Karpas-422 (cell line): ENCODE measurements around the gene LNPEP. TPM values are rescaled to one million over a fixed set of nuclear protein-coding genes. Genes with fewer than 3 reads are reported as not detected.

ENCODE experiments used
- DNase-seq: peaks from one replicate; pipeline ENCODE4 v3.0.0-alpha.2; 2015
- H2AFZ ChIP-seq: fragments of 200-600 bp; sonication (generic); 2 replicates; pipeline ENCODE4 v1.6.1; 2014; ENCODE audit warnings: antibody characterized with exemption, low read length, mixed read lengths
- H3K27ac ChIP-seq: fragments of 200-600 bp; sonication (generic); 2 replicates; pipeline ENCODE4 v1.5.1; 2014; ENCODE audit warnings: mild to moderate bottlenecking, low read length, moderate library complexity
- H3K27me3 ChIP-seq: fragments of 200-600 bp; sonication (generic); 2 replicates; pipeline ENCODE4 v1.6.1; 2014; ENCODE audit warnings: low read length, mixed read lengths
- H3K36me3 ChIP-seq: fragments of 200-600 bp; sonication (generic); 2 replicates; pipeline ENCODE4 v1.6.1; 2014; ENCODE audit warnings: low read length, mixed read lengths; ENCODE audit not compliant: insufficient read depth
- H3K4me1 ChIP-seq: fragments of 200-600 bp; sonication (generic); 2 replicates; pipeline ENCODE4 v1.6.1; 2014; ENCODE audit warnings: mild to moderate bottlenecking, low read length, mixed read lengths
- H3K4me2 ChIP-seq: fragments of 200-600 bp; sonication (generic); 2 replicates; pipeline ENCODE4 v1.6.1; 2014; ENCODE audit warnings: low read length, low read depth, mild to moderate bottlenecking; ENCODE audit not compliant: poor library complexity, severe bottlenecking
- H3K4me3 ChIP-seq: fragments of 200-600 bp; sonication (generic); 2 replicates; pipeline ENCODE4 v1.5.1; 2014; ENCODE audit warnings: mild to moderate bottlenecking, antibody characterized with exemption, low read length, mixed read lengths
- H3K79me2 ChIP-seq: fragments of 200-600 bp; sonication (generic); 2 replicates; pipeline ENCODE4 v1.6.1; 2014; ENCODE audit warnings: mild to moderate bottlenecking, low read length, mixed read lengths
- H3K9ac ChIP-seq: fragments of 200-600 bp; sonication (generic); 2 replicates; pipeline ENCODE4 v1.6.0; 2014; ENCODE audit warnings: low read length
- H3K9me2 ChIP-seq: fragments of 200-600 bp; sonication (generic), shearing (Covaris generic); replicated peaks from 2 replicates; pipeline ENCODE4 v1.6.0; 2014; ENCODE audit warnings: mild to moderate bottlenecking, low read length, moderate library complexity; ENCODE audit not compliant: insufficient read depth
- H3K9me3 ChIP-seq: fragments of 300-700, 200-600 bp; sonication (generic); 2 replicates; pipeline ENCODE4 v1.6.1; 2014; ENCODE audit warnings: low read length, mixed read lengths
- H4K20me1 ChIP-seq: fragments of 200-600 bp; sonication (generic); 2 replicates; pipeline ENCODE4 v1.6.1; 2014; ENCODE audit warnings: mild to moderate bottlenecking, antibody characterized with exemption, low read length, low read depth; ENCODE audit not compliant: insufficient read depth
- total RNA-seq: library from RNA; depleted of rRNA; stranded (reverse); fragments of >200 nt; shearing (Covaris generic); gene quantifications from 2 replicates; pipeline ENCODE4 v1.2.3, GENCODE V29; 2014; ENCODE audit warnings: low replicate concordance

Gene LNPEP
- total RNA-seq, 1 experiment from 2014 or later: 92.3 TPM

GRCh38 chr5:97065475-97065874, 129.6 kb downstream of the LNPEP start:
- Histone ChIP-seq H3K4me2 (no peak overlapping the region), H3K9ac (no peak overlapping the region), H3K27me3 (no peaks in the 10 kb centered on the region)

GRCh38 chr5:97067296-97067850, 131.5 kb downstream of the LNPEP start:
- no peak overlapping the region for H3K9ac ChIP-seq
- no peaks in the 10 kb centered on the region for H4K20me1 ChIP-seq
- no peak overlapping the region for H2AFZ ChIP-seq
- no peaks in the 10 kb centered on the region for H3K27me3 ChIP-seq
- no peaks in the 10 kb centered on the region for H3K9me3 ChIP-seq
- H3K4me3 ChIP-seq: no peak overlapping the region
- H3K79me2 ChIP-seq: no peaks in the 10 kb centered on the region
- no peaks in the 10 kb centered on the region for H3K4me1 ChIP-seq
- H3K4me2 ChIP-seq: no peak overlapping the region
- no peaks in the 10 kb centered on the region for H3K9me2 ChIP-seq
- DNase-seq: no peak
- no peaks in the 10 kb centered on the region for H3K36me3 ChIP-seq
- no peak overlapping the region for H3K27ac ChIP-seq

More at GRCh38 chr5:97065475-97065874, 129.6 kb downstream of the LNPEP start:
- Histone ChIP-seq H3K27ac (no peak overlapping the region), H2AFZ (no peak overlapping the region), H3K9me3 (no peaks in the 10 kb centered on the region), H3K9me2 (no peaks in the 10 kb centered on the region), H4K20me1 (no peaks in the 10 kb centered on the region), H3K4me3 (no peak overlapping the region), H3K36me3 (no peaks in the 10 kb centered on the region), H3K79me2 (no peaks in the 10 kb centered on the region), H3K4me1 (peaks cover 4% of the 10 kb centered on the region; the same call in 1 of the 2 replicates)
- DNase-seq: no peak

- Histone ChIP-seq H3K9me2 (no peaks in the 10 kb centered on the region), H3K4me3 (no peak overlapping the region), H3K9me3 (no peaks in the 10 kb centered on the region), H3K27ac (no peak overlapping the region), H3K79me2 (no peaks in the 10 kb centered on the region), H3K4me2 (no peak overlapping the region), H2AFZ (no peak overlapping the region), H3K4me1 (no peaks in the 10 kb centered on the region), H3K36me3 (no peaks in the 10 kb centered on the region), H3K27me3 (no peaks in the 10 kb centered on the region), H4K20me1 (no peaks in the 10 kb centered on the region), H3K9ac (no peak overlapping the region)
- DNase-seq: no peak
Observed at GRCh38 chr5:97070234-97070633, 134.4 kb downstream of the LNPEP start.

- no peaks in the 10 kb centered on the region for H3K9me3 ChIP-seq
- H3K9me2 ChIP-seq: no peaks in the 10 kb centered on the region
- DNase-seq: no peak
- H3K36me3 ChIP-seq: no peaks in the 10 kb centered on the region
- no peaks in the 10 kb centered on the region for H3K27me3 ChIP-seq
- no peaks in the 10 kb centered on the region for H3K79me2 ChIP-seq
- no peak overlapping the region for H2AFZ ChIP-seq
- H3K4me2 ChIP-seq: no peak overlapping the region
- H3K27ac ChIP-seq: no peak overlapping the region
- no peaks in the 10 kb centered on the region for H4K20me1 ChIP-seq
- H3K4me3 ChIP-seq: no peak overlapping the region
- no peaks in the 10 kb centered on the region for H3K4me1 ChIP-seq
- H3K9ac ChIP-seq: no peak overlapping the region
Observed at GRCh38 chr5:97071101-97071500, 135.2 kb downstream of the LNPEP start.

GRCh38 chr5:97071993-97072392, 136.1 kb downstream of the LNPEP start:
- H3K36me3 ChIP-seq: no peaks in the 10 kb centered on the region
- H3K9me3 ChIP-seq: no peaks in the 10 kb centered on the region
- H3K79me2 ChIP-seq: no peaks in the 10 kb centered on the region
- no peak overlapping the region for H2AFZ ChIP-seq
- H4K20me1 ChIP-seq: no peaks in the 10 kb centered on the region
- H3K27ac ChIP-seq: no peak overlapping the region
- no peak overlapping the region for H3K4me2 ChIP-seq
- DNase-seq: no peak
- H3K4me3 ChIP-seq: no peak overlapping the region
- H3K27me3 ChIP-seq: no peaks in the 10 kb centered on the region
- no peak overlapping the region for H3K9ac ChIP-seq
- no peaks in the 10 kb centered on the region for H3K9me2 ChIP-seq
- no peaks in the 10 kb centered on the region for H3K4me1 ChIP-seq

- H4K20me1 ChIP-seq: no peaks in the 10 kb centered on the region
- H3K4me2 ChIP-seq: no peak overlapping the region
- H3K4me3 ChIP-seq: no peak overlapping the region
- no peaks in the 10 kb centered on the region for H3K27me3 ChIP-seq
- H3K9ac ChIP-seq: no peak overlapping the region
- H3K9me2 ChIP-seq: no peaks in the 10 kb centered on the region
- no peak overlapping the region for H3K27ac ChIP-seq
- H3K36me3 ChIP-seq: no peaks in the 10 kb centered on the region
- no peaks in the 10 kb centered on the region for H3K79me2 ChIP-seq
- H2AFZ ChIP-seq: no peak overlapping the region
- H3K4me1 ChIP-seq: no peaks in the 10 kb centered on the region
- no peaks in the 10 kb centered on the region for H3K9me3 ChIP-seq
- DNase-seq: no peak
Observed at GRCh38 chr5:97072696-97073095, 136.8 kb downstream of the LNPEP start.

- no peak overlapping the region for H3K27ac ChIP-seq
- H3K9ac ChIP-seq: no peak overlapping the region
- H4K20me1 ChIP-seq: no peaks in the 10 kb centered on the region
- H2AFZ ChIP-seq: no peak overlapping the region
- no peaks in the 10 kb centered on the region for H3K4me1 ChIP-seq
- no peak overlapping the region for H3K4me2 ChIP-seq
- H3K9me2 ChIP-seq: no peaks in the 10 kb centered on the region
- H3K4me3 ChIP-seq: no peak overlapping the region
- H3K79me2 ChIP-seq: no peaks in the 10 kb centered on the region
- H3K9me3 ChIP-seq: no peaks in the 10 kb centered on the region
- H3K27me3 ChIP-seq: no peaks in the 10 kb centered on the region
- DNase-seq: no peak
- H3K36me3 ChIP-seq: no peaks in the 10 kb centered on the region
Observed at GRCh38 chr5:97073420-97073819, 137.5 kb downstream of the LNPEP start.

GRCh38 chr5:97074859-97075489, 139.1 kb downstream of the LNPEP start:
- Histone ChIP-seq H3K27me3 (no peaks in the 10 kb centered on the region), H3K9ac (no peak overlapping the region), H3K27ac (no peak overlapping the region), H3K4me2 (no peak overlapping the region), H3K36me3 (no peaks in the 10 kb centered on the region), H4K20me1 (no peaks in the 10 kb centered on the region), H3K79me2 (no peaks in the 10 kb centered on the region), H3K9me2 (no peaks in the 10 kb centered on the region), H3K4me1 (peaks cover 3% of the 10 kb centered on the region; the same call in 1 of the 2 replicates), H3K4me3 (no peak overlapping the region), H2AFZ (no peak overlapping the region), H3K9me3 (no peaks in the 10 kb centered on the region)
- no peak for DNase-seq
